VCaP (cell line): ENCODE measurements around the gene CCDC141.
"Not testable (repeated sequence)": the region's sequence is repeated elsewhere in the genome, so short reads cannot be mapped to it uniquely, and the experiment has no call there.

Source experiments
- H3K27ac ChIP-seq: fragments of 450-650 bp; 2 replicates; pipeline ENCODE4 v1.5.1; 2017
- CTCF ChIP-seq: fragments of 450-650 bp; conservative IDR thresholded peaks from 2 replicates; pipeline ENCODE4 v1.5.1; 2017; ENCODE audit warnings: mild to moderate bottlenecking, moderate library complexity

The CCDC141 gene

GRCh38 chr2:178990533-178991241 is 59.2 kb downstream of the CCDC141 start:
- H3K27ac ChIP-seq: no peak overlapping the region
- TF ChIP-seq CTCF: no peak

GRCh38 chr2:178989424-178989823 is 60.5 kb downstream of the CCDC141 start:
- not testable (repeated sequence) for H3K27ac ChIP-seq

GRCh38 chr2:178982652-178983051 is 67.3 kb downstream of the CCDC141 start:
- not testable (repeated sequence) for H3K27ac ChIP-seq

- TF ChIP-seq CTCF: no peak
- no peak overlapping the region for H3K27ac ChIP-seq
These were observed 69.1 kb downstream of the CCDC141 start for GRCh38 chr2:178980815-178981214.

GRCh38 chr2:178978667-178979066 is 71.3 kb downstream of the CCDC141 start:
- no peak overlapping the region for H3K27ac ChIP-seq
- no peak for TF ChIP-seq CTCF

GRCh38 chr2:178976351-178976750 is 73.6 kb downstream of the CCDC141 start:
- TF ChIP-seq CTCF: no peak

GRCh38 chr2:178962805-178963433 is 87.0 kb downstream of the CCDC141 start:
- H3K27ac ChIP-seq: no peak overlapping the region
- no peak for TF ChIP-seq CTCF

More at GRCh38 chr2:178976351-178976750, 73.6 kb downstream of the CCDC141 start:
- no peak overlapping the region for H3K27ac ChIP-seq

GRCh38 chr2:178962152-178962551 is 87.8 kb downstream of the CCDC141 start:
- TF ChIP-seq CTCF: no peak
- no peak overlapping the region for H3K27ac ChIP-seq
